ENCODE data around the gene PPP2R5D.

PPP2R5D gene

GRCh38 chr6:42978487-42978838 is 5.9 kb upstream of the PPP2R5D start:
- TF ChIP-seq CTCF (IDR thresholded peaks at IDR 0.05; ENCODE audit: low read depth, low read length) (no peak), EZH2phosphoT487 (IDR thresholded peaks at IDR 0.05; ENCODE audit: low read depth) (no peak)
- no peaks in the 10 kb centered on the region for H4K20me1 ChIP-seq (ENCODE audit: insufficient read depth, low read length)
- peak overlapping the region; percentile 93 for H3K9ac ChIP-seq (ENCODE audit: low read length)
- peaks cover 26% of the 10 kb centered on the region for H3K79me2 ChIP-seq (ENCODE audit: low read length)
- peak overlapping the region; percentile 76 for H3K27ac ChIP-seq (ENCODE audit: low read length)
- H3K4me1 ChIP-seq (ENCODE audit: low read length), result peaks cover 14% of the 10 kb centered on the region; the same call in 1 of the 2 replicates
- peak overlapping the region; percentile 91 for H3K4me3 ChIP-seq (ENCODE audit: low read length)
- H3K9me3 ChIP-seq (ENCODE audit: insufficient read depth, low read length), result no peaks in the 10 kb centered on the region
- peak overlapping the region; percentile 96 for H3K4me2 ChIP-seq (ENCODE audit: low read length)
- H3K36me3 ChIP-seq (replicated peaks; ENCODE audit: low read depth, low read length), result peaks cover 11% of the 10 kb centered on the region
- H2AFZ ChIP-seq (ENCODE audit: low read depth, low read length), result peak overlapping the region; percentile 43
- no peaks in the 10 kb centered on the region for H3K27me3 ChIP-seq (ENCODE audit: low read depth, low read length)

- H3K4me3 ChIP-seq (ENCODE audit: low read length), result peak within 1 kb of the TSS; percentile 91
- H3K4me1 ChIP-seq (ENCODE audit: low read length), result peaks cover 19% of the 10 kb centered on the region; the same call in 1 of the 2 replicates
- H3K27ac ChIP-seq (ENCODE audit: low read length), result peak within 1 kb of the TSS; percentile 76
- H3K36me3 ChIP-seq (replicated peaks; ENCODE audit: low read depth, low read length), result peaks cover 8% of the 10 kb centered on the region
- no peaks in the 10 kb centered on the region for H3K9me3 ChIP-seq (ENCODE audit: insufficient read depth, low read length)
- H2AFZ ChIP-seq (ENCODE audit: low read depth, low read length), result peak within 1 kb of the TSS; percentile 96
- H4K20me1 ChIP-seq (ENCODE audit: insufficient read depth, low read length), result no peaks in the 10 kb centered on the region
- peak within 1 kb of the TSS; percentile 96 for H3K4me2 ChIP-seq (ENCODE audit: low read length)
- H3K27me3 ChIP-seq (ENCODE audit: low read depth, low read length), result no peaks in the 10 kb centered on the region
- TF ChIP-seq EZH2phosphoT487 (IDR thresholded peaks at IDR 0.05; ENCODE audit: low read depth), result no peak
- no peak for TF ChIP-seq CTCF (IDR thresholded peaks at IDR 0.05; ENCODE audit: low read depth, low read length)
- H3K9ac ChIP-seq (ENCODE audit: low read length), result peak within 1 kb of the TSS; percentile 93
- H3K79me2 ChIP-seq (ENCODE audit: low read length), result peaks cover 26% of the 10 kb centered on the region
These were observed 5.4 kb upstream of the PPP2R5D start, which contains the start of gene PEX6 for GRCh38 chr6:42978839-42979522. PEX6 (minus strand) TSS chr6:42979181; CDS start chr6:42979150, 31 bp downstream.

DNA sequence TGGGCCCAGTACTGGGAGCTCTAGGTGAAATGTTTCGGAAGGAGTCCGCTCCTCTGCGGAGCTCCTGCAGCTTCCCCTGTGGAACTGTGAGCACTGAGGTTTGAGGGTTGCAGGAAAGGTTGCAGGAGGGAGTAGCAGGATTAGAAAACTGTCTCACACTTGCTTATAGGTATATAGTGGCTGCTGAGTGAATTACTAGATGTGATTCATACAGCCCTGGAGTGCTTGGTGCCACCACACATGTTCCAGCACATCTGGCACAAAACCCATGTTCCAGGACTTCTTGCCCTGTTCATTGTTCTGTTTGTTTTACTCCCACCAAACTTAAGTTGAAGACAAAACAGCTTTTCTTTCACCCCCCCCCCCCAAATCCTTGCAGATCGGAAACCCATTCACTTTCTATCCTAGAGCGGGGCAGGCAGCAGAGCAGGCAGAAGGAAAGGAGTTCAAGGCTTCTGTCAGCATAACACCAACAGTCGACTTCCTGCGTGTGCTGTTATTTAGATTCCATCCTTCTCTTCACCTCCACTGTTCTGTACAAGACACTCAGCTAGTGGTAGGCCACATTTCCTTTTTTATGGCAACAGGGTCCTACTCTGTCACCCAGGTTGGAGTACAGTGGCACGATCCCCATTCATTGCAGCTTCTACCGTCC is 4.7 kb upstream of the PPP2R5D start:
- Histone ChIP-seq H3K4me3 (ENCODE audit: low read length) (peak overlapping the region; percentile 91), H3K9me3 (ENCODE audit: insufficient read depth, low read length) (no peaks in the 10 kb centered on the region), H3K4me1 (ENCODE audit: low read length) (peaks cover 19% of the 10 kb centered on the region; the same call in 1 of the 2 replicates), H4K20me1 (ENCODE audit: insufficient read depth, low read length) (no peaks in the 10 kb centered on the region), H2AFZ (ENCODE audit: low read depth, low read length) (peak overlapping the region; percentile 96), H3K79me2 (ENCODE audit: low read length) (peaks cover 28% of the 10 kb centered on the region), H3K36me3 (replicated peaks; ENCODE audit: low read depth, low read length) (peaks cover 7% of the 10 kb centered on the region), H3K27ac (ENCODE audit: low read length) (peak overlapping the region; percentile 76), H3K4me2 (ENCODE audit: low read length) (peak overlapping the region; percentile 96), H3K27me3 (ENCODE audit: low read depth, low read length) (no peaks in the 10 kb centered on the region), H3K9ac (ENCODE audit: low read length) (peak overlapping the region; percentile 93)
- TF ChIP-seq EZH2phosphoT487 (IDR thresholded peaks at IDR 0.05; ENCODE audit: low read depth) (no peak), CTCF (IDR thresholded peaks at IDR 0.05; ENCODE audit: low read depth, low read length) (no peak)

GRCh38 chr6:42981836-42982235 is 2.5 kb upstream of the PPP2R5D start:
- Histone ChIP-seq H3K27me3 (ENCODE audit: low read depth, low read length) (no peaks in the 10 kb centered on the region), H3K4me3 (ENCODE audit: low read length) (no peak overlapping the region), H4K20me1 (ENCODE audit: insufficient read depth, low read length) (no peaks in the 10 kb centered on the region), H3K9ac (ENCODE audit: low read length) (no peak overlapping the region), H3K4me1 (ENCODE audit: low read length) (peaks cover 24% of the 10 kb centered on the region), H3K9me3 (ENCODE audit: insufficient read depth, low read length) (no peaks in the 10 kb centered on the region), H3K36me3 (replicated peaks; ENCODE audit: low read depth, low read length) (peaks cover 6% of the 10 kb centered on the region), H2AFZ (ENCODE audit: low read depth, low read length) (no peak overlapping the region), H3K79me2 (ENCODE audit: low read length) (peaks cover 45% of the 10 kb centered on the region), H3K27ac (ENCODE audit: low read length) (no peak overlapping the region), H3K4me2 (ENCODE audit: low read length) (no peak overlapping the region)
- no peak for TF ChIP-seq EZH2phosphoT487 (IDR thresholded peaks at IDR 0.05; ENCODE audit: low read depth)
